Ovary (tissue), 9 donors: ENCODE measurements around the gene VAC14. TPM values are rescaled to one million over a fixed set of nuclear protein-coding genes. Genes with fewer than 3 reads are reported as not detected.
A peak's percentile ranks its signal among the peaks of the same experiment; 100 is the strongest.

Source experiments
- DNase-seq, 5 donors: peaks; one replicate each; pipeline ENCODE4 v3.0.0-alpha.2; 2019 to 2020
- H3K27ac ChIP-seq, 2 donors: fragments of 200-600 bp; one replicate each; pipeline versions ENCODE4 v1.5.1 to v1.8.0; 2019 to 2022
- H3K27me3 ChIP-seq: fragments of 200-600 bp; one replicate; pipeline ENCODE4 v1.8.0; 2022
- H3K36me3 ChIP-seq: fragments of 200-600 bp; sonication (generic); one replicate; pipeline ENCODE4 v1.5.1; 2019
- H3K4me1 ChIP-seq: one replicate; pipeline ENCODE4 v1.8.1; 2013; ENCODE audit warnings: mild to moderate bottlenecking, moderate library complexity; ENCODE audit not compliant: insufficient read depth
- H3K4me3 ChIP-seq: fragments of 200-600 bp; sonication (generic); one replicate; pipeline ENCODE4 v1.5.1; 2017
- H3K9me3 ChIP-seq, 2 donors: fragments of 200-600 bp in 1 of 2; sonication (generic) in 1 of 2; one replicate each; pipeline versions ENCODE4 v1.5.1 to v1.8.1; 2013 to 2019; ENCODE audit warnings: mild to moderate bottlenecking in 1 of 2, moderate library complexity in 1 of 2
- CTCF ChIP-seq, 3 donors: fragments of 450-650 bp in 2 of 3; fragments of 200-600 bp in 1 of 3; IDR thresholded peaks; one replicate each; pipeline versions ENCODE4 v1.5.1 to v1.8.0; 2016 to 2022; ENCODE audit warnings: antibody characterized with exemption in 3 of 3, mild to moderate bottlenecking in 1 of 3
- EP300 ChIP-seq: sonication (generic); formaldehyde crosslinking; IDR thresholded peaks from one replicate; pipeline ENCODE4 v1.6.1; 2017; ENCODE audit warnings: antibody characterized with exemption
- POLR2A ChIP-seq: fragments of 450-650 bp; IDR thresholded peaks from one replicate; pipeline ENCODE4 v1.6.1; 2017; ENCODE audit warnings: antibody characterized with exemption, mild to moderate bottlenecking, moderate library complexity
- WGBS, 3 donors: extraction: QIAGEN DNeasy Blood & Tissue Kit in 1 of 3; methylation state at CpG; one replicate each; pipeline versions ENCODE4 v1.1.5 to v1.1.7; 2013 to 2017; 5-methylcytosine and 5-hydroxymethylcytosine counted together
- intact Hi-C, 4 donors: fragments of 100-400 bp; cut with DNase I; formaldehyde crosslinking; loops; one replicate each; pipeline versions ENCODE4 v1.11.0 to v1.15.1; 2022 to 2023
- polyA plus RNA-seq, 2 donors: library from polyadenylated mRNA; stranded (reverse); fragments of 200-250 nt in 1 of 2; fragments of 350-450 nt in 1 of 2; fragmentation: Illumina TruSeq in 1 of 2; extraction: RNeasy Lipid Tissue Mini Kit (QIAGEN cat#74804) in 1 of 2; gene quantifications; one replicate each; pipeline ENCODE4 v1.2.3, GENCODE V29; 2013 to 2014
- total RNA-seq, 7 donors: library from RNA; depleted of rRNA in 2 of 7; stranded (reverse); fragments of >200 nt in 2 of 7; fragmentation: NEBNext Ultra II Directional in 3 of 7; extraction: Animal tissue kit (Norgen Biotek cat#: 25700) in 3 of 7; gene quantifications; one replicate each; pipeline versions ENCODE4 v1.1.0 to v1.2.4, GENCODE V29; 2016 to 2023
- donor health status: DM: no; HTN: no; CAD: no; lungs with moderate emphysema.
- donor health status: DM: no; HTN: no; CAD: no.
- donor health status: Bipolar disorder and iron deficiency.
- donor health status: DM: yes; HTN: yes; CAD: no.
- donor health status: DM: no; HTN: no; CAD: no.
- donor health status: DM: yes; HTN: yes; CAD: no.

Gene VAC14
- total and polyA plus RNA-seq, 9 donors, result 9.9 to 32.4 (median 21.1) TPM

DNA sequence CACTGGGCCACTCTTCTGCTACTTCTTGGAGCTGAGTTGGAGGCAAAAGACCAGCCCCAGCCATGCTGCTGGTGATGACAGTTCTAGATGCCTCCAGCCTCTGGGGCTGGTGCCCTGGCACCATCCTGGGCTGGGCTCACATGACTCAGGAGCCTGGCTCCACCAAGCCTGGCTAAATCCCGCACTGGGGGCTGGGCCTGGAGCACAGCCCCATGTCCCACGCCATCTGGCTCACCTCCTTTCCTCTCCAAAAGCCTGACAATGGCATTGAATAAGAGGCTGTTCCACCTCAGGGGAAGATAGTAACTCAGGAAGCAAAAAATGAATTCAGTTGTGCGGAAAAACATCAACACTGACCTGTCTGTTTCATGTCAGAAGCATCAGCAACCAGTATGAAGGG, 70.0 kb downstream of the VAC14 start:
- no peak for DNase-seq
- TF ChIP-seq EP300 (no peak), POLR2A (no peak), CTCF (IDR thresholded peaks at IDR 0.05) (no peak)

DNA sequence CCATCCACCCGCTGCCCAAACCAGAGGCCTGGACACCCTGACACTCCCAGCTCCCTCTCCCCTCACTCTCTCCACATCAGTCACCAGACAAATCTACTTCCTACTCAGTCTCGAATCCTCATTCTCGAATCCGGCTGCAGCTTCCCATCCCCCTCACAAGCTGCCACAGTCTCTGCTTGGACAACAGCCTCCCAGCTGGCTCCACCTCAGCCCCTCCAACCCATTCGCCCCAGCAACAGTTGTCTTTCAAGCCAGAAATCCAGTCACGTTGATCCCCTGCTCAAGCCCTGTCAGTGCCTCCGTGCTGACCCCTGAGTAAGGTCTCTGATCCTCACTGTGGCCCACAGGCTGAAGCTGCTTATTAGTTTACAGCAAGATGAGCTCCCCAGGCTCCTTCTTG, 70.9 kb downstream of the VAC14 start:
- H3K27ac ChIP-seq, result no peak overlapping the region
- H3K4me1 ChIP-seq, result peaks cover 24% of the 10 kb centered on the region
- H3K36me3 ChIP-seq, result no peaks in the 10 kb centered on the region
- TF ChIP-seq EP300 (no peak), CTCF (IDR thresholded peaks at IDR 0.05) (no peak), POLR2A (no peak)
- DNase-seq, result no peak
- intact Hi-C loops, result no loop called here
- no peaks in the 10 kb centered on the region for H3K27me3 ChIP-seq
- 72 to 89% (median 80%) methylated on average over 7 of the region's 7 CpGs for WGBS, 3 donors
- no peak overlapping the region for H3K4me3 ChIP-seq
- no peaks in the 10 kb centered on the region for H3K9me3 ChIP-seq

More for the DNA sequence above, 70.0 kb downstream of the VAC14 start:
- Histone ChIP-seq H3K36me3 (no peaks in the 10 kb centered on the region), H3K4me1 (peaks cover 16% of the 10 kb centered on the region), H3K4me3 (no peak overlapping the region), H3K27ac (no peak overlapping the region), H3K9me3 (no peaks in the 10 kb centered on the region), H3K27me3 (no peaks in the 10 kb centered on the region)
- WGBS, 3 donors, result 91 to 96% (median 95%) methylated on average over 3 of the region's 3 CpGs
- intact Hi-C loops, result no loop called here

DNA sequence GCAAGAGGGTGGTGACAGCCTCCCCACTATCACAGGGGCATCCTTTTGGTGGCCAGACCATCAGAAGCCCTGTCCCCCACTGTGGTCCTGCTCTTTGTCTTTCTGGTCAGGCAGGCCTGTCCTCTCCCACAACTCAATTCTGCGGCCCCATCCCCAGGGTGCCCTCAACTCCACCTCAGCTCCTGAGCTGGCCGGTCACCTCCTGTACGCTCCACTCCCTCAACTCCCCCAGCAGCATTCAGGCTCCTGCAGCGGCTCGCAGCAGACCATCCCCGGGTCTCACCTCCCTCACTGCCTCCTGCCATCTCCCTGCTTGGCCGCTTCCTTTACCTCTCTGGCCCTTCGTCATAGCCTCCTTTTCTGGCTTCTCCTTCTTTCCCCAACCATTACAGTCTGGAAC, 71.7 kb downstream of the VAC14 start:
- intact Hi-C loops, result no loop called here
- Histone ChIP-seq H3K36me3 (no peaks in the 10 kb centered on the region), H3K4me3 (no peak overlapping the region), H3K9me3 (no peaks in the 10 kb centered on the region), H3K4me1 (peaks cover 26% of the 10 kb centered on the region), H3K27me3 (no peaks in the 10 kb centered on the region), H3K27ac (no peak overlapping the region)
- WGBS, 3 donors, result 96 to 98% (median 97%) methylated on average over 8 of the region's 8 CpGs
- no peak for DNase-seq
- TF ChIP-seq CTCF (IDR thresholded peaks at IDR 0.05) (no peak), EP300 (no peak), POLR2A (no peak)

DNA sequence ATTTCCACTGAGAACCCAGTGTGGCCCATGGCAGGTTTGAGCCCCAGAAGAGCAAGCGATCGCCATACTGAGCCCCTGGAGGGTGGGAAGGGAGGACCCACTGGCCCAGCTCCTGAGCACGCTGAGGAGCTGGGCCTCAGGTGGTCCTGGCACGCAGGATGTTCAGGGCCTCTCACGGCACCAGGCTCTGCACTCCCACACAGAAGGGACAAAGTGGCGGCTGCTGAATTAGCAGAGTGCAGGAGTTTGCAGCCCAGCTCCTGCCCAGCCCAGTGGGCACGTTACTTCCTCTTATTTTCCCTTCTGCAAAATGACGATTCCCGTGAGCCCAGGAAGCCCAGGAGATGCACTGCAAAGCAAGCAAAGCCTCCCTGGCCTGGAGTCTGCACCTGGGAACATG, 72.8 kb downstream of the VAC14 start:
- intact Hi-C loops, result no loop called here
- WGBS, 3 donors, result 90 to 95% (median 92%) methylated on average over 6 to 9 of the region's 9 CpGs
- Histone ChIP-seq H3K27ac (peak overlapping the region in 1 of 2 donors; percentile 86), H3K9me3 (no peaks in the 10 kb centered on the region), H3K4me1 (peaks cover 26% of the 10 kb centered on the region), H3K27me3 (no peaks in the 10 kb centered on the region), H3K36me3 (no peaks in the 10 kb centered on the region), H3K4me3 (no peak overlapping the region)
- no peak for DNase-seq
- no peak for TF ChIP-seq POLR2A

- WGBS, 3 donors, result 14 to 32% (median 14%) methylated on average over 9 of the region's 9 CpGs
- H3K4me3 ChIP-seq, result no peak overlapping the region
- DNase-seq, result peak in 3 of 5 donors; percentile 58 to 68 (median 64)
- H3K27me3 ChIP-seq, result no peaks in the 10 kb centered on the region
- intact Hi-C loops, result loop anchor here in 1 of 4 donors (2.0 kb wide), 1 partner anchor 24 kb away; no protein-coding TSS in a partner anchor
- no peaks in the 10 kb centered on the region for H3K36me3 ChIP-seq
- TF ChIP-seq EP300 (no peak), CTCF (IDR thresholded peaks at IDR 0.05) (no peak), POLR2A (no peak)
- peak overlapping the region; percentile 49 to 86 for H3K27ac ChIP-seq
- H3K9me3 ChIP-seq, result no peaks in the 10 kb centered on the region
- H3K4me1 ChIP-seq, result peaks cover 26% of the 10 kb centered on the region
These were observed 74.0 kb downstream of the VAC14 start for GRCh38 chr16:70726892-70727361.
